ENCODE results near the gene CHL1. TPM values are rescaled to one million over a fixed set of nuclear protein-coding genes. Genes with fewer than 3 reads are reported as not detected.

The CHL1 gene
- polyA plus RNA-seq, 1 donor: 14.9 TPM

DNA sequence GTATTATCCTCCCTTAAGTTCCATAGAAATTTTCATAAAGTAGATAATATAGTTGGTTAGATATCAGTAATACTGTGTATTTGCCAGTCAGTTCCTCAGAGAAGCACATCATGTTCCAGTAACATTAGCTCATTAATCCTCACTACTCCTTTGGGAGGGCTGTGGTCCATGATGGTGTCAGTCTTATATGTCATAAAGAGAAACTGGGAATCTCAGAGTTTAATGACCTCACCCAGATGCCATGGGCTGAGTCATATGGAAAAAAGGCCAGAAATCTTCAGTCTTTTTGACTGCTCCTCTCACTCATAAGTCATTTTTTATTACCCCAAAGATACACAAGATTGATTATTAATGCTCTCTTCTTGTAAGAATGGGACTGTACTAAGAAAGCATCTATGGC lies 188.6 kb downstream of the CHL1 start:
- no peak for DNase-seq
- H3K4me1 ChIP-seq (ENCODE audit: control insufficient read depth, insufficient read depth, low read length): no peaks in the 10 kb centered on the region
- no peak overlapping the region for H3K27ac ChIP-seq (ENCODE audit: low read length)
- H3K9me3 ChIP-seq (ENCODE audit: control insufficient read depth, low read depth, low read length): no peaks in the 10 kb centered on the region
- no peaks in the 10 kb centered on the region for H3K27me3 ChIP-seq (ENCODE audit: control insufficient read depth, insufficient read depth, low read length)
- no peaks in the 10 kb centered on the region for H3K36me3 ChIP-seq (ENCODE audit: control insufficient read depth, insufficient read depth, low read length)
- no peak overlapping the region for H3K4me3 ChIP-seq (ENCODE audit: low read length)

DNA sequence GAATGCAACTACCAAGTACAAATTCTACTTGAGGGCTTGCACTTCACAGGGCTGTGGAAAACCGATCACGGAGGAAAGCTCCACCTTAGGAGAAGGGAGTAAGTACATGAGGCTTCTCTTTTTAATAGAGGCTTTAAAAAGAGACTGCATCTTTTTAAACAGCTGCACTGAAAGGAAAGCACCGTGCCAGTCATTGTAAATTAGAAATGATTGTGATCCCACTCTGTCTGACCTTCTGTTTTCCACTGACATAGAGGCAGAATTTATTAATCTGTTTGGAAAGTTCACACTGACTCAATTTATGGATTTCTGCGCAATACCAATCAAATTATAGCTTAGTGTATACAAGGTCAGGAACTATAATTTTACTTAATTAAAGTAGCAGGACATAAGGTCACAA lies 198.2 kb downstream of the CHL1 start:
- H3K4me3 ChIP-seq (ENCODE audit: low read length): no peak overlapping the region
- no CpG with 5 or more reads among the region's 4 CpGs for WGBS (ENCODE audit: insufficient coverage, low lambda C conversion rate)
- no peaks in the 10 kb centered on the region for H3K9me3 ChIP-seq (ENCODE audit: control insufficient read depth, low read depth, low read length)
- no peak overlapping the region for H3K27ac ChIP-seq (ENCODE audit: low read length)
- no peaks in the 10 kb centered on the region for H3K36me3 ChIP-seq (ENCODE audit: control insufficient read depth, insufficient read depth, low read length)
- no peaks in the 10 kb centered on the region for H3K4me1 ChIP-seq (ENCODE audit: control insufficient read depth, insufficient read depth, low read length)
- no peak for DNase-seq
- H3K27me3 ChIP-seq (ENCODE audit: control insufficient read depth, insufficient read depth, low read length): no peaks in the 10 kb centered on the region

DNA sequence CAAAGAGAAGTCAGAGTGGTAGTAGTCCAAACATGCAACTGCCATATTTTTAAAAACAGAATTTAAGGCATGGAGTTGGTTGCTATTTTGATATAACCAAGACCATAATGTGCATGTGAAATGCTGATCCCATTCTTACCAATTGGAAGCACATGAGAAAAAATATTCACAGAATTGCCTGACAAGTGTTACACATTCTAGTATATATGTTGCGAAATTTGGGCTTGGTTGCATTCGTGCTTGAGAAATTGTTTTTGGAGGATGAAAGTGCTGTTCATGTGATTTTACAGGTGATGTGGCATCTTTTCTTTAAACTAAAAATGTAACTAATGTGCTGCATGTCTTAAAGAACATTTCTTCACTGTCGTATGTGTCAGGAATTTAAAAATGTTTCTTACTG lies 199.7 kb downstream of the CHL1 start:
- no peak overlapping the region for H3K27ac ChIP-seq (ENCODE audit: low read length)
- no peaks in the 10 kb centered on the region for H3K36me3 ChIP-seq (ENCODE audit: control insufficient read depth, insufficient read depth, low read length)
- no peaks in the 10 kb centered on the region for H3K9me3 ChIP-seq (ENCODE audit: control insufficient read depth, low read depth, low read length)
- no peaks in the 10 kb centered on the region for H3K27me3 ChIP-seq (ENCODE audit: control insufficient read depth, insufficient read depth, low read length)
- WGBS (ENCODE audit: insufficient coverage, low lambda C conversion rate): 80% methylated on average over 1 of the region's 3 CpGs
- no peak overlapping the region for H3K4me3 ChIP-seq (ENCODE audit: low read length)
- no peaks in the 10 kb centered on the region for H3K4me1 ChIP-seq (ENCODE audit: control insufficient read depth, insufficient read depth, low read length)
- no peak for DNase-seq

DNA sequence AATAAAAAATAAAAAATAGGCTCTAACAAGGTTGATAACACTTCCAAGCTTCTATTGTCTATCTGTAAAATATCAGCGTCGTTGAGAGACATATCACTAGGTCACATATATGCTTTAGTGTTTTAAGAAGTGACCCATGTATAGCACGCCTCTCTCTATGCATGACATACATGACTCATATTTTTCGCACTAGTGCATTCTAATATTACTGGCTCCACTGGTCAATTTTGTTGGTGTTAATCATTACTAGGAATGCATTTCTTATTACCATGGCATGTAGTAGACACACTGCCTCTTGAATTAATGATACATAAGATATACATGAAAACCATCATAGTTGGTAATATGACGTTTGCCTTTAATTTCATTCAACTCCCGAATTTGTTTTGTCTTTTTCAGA lies 203.1 kb downstream of the CHL1 start:
- no peak overlapping the region for H3K27ac ChIP-seq (ENCODE audit: low read length)
- H3K4me1 ChIP-seq (ENCODE audit: control insufficient read depth, insufficient read depth, low read length): no peaks in the 10 kb centered on the region
- H3K36me3 ChIP-seq (ENCODE audit: control insufficient read depth, insufficient read depth, low read length): no peaks in the 10 kb centered on the region
- DNase-seq: no peak
- no peak overlapping the region for H3K4me3 ChIP-seq (ENCODE audit: low read length)
- H3K9me3 ChIP-seq (ENCODE audit: control insufficient read depth, low read depth, low read length): no peaks in the 10 kb centered on the region
- WGBS (ENCODE audit: insufficient coverage, low lambda C conversion rate): 100% methylated on average over 2 of the region's 6 CpGs
- H3K27me3 ChIP-seq (ENCODE audit: control insufficient read depth, insufficient read depth, low read length): no peaks in the 10 kb centered on the region

DNA sequence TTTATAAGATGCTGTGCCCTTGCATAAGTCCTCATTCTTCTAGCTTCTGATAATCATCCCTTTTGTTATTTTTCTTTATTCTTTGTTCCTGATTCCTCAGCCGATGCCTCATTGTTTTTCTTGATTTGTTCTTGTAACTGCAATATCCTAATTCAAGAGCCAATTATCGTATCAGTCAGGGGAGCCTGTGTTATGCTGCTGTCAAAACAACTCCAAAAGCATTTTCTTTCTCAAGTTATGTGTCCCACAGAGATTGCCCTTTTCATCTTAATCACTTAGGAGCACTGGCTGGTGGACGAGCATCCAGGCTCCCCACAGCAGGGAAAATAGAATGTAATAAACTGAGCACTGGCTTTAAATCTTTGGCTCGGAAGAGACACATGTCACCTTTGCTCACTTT lies 207.3 kb downstream of the CHL1 start:
- Histone ChIP-seq H3K27ac (ENCODE audit: low read length) (no peak overlapping the region), H3K27me3 (ENCODE audit: control insufficient read depth, insufficient read depth, low read length) (no peaks in the 10 kb centered on the region), H3K4me1 (ENCODE audit: control insufficient read depth, insufficient read depth, low read length) (no peaks in the 10 kb centered on the region), H3K9me3 (ENCODE audit: control insufficient read depth, low read depth, low read length) (no peaks in the 10 kb centered on the region), H3K36me3 (ENCODE audit: control insufficient read depth, insufficient read depth, low read length) (no peaks in the 10 kb centered on the region), H3K4me3 (ENCODE audit: low read length) (no peak overlapping the region)
- WGBS (ENCODE audit: insufficient coverage, low lambda C conversion rate): no CpG with 5 or more reads among the region's 4 CpGs
- no peak for DNase-seq

DNA sequence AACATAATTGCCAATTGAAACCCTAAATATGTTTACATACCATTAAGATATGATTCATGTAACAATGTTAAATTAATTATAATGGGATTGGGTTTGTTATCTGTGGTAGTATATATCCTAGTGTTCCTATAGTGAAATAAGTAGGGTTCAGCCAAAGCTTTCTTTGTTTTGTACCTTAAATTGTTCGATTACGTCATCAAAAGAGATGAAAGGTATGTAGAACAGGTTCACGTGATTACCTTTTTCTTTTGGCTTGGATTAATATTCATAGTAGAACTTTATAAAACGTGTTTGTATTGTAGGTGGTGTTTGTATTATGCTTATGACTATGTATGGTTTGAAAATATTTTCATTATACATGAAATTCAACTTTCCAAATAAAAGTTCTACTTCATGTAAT lies 212.4 kb downstream of the CHL1 start:
- Histone ChIP-seq H3K27ac (ENCODE audit: low read length) (no peak overlapping the region), H3K9me3 (ENCODE audit: control insufficient read depth, low read depth, low read length) (no peaks in the 10 kb centered on the region), H3K36me3 (ENCODE audit: control insufficient read depth, insufficient read depth, low read length) (no peaks in the 10 kb centered on the region), H3K27me3 (ENCODE audit: control insufficient read depth, insufficient read depth, low read length) (no peaks in the 10 kb centered on the region), H3K4me1 (ENCODE audit: control insufficient read depth, insufficient read depth, low read length) (no peaks in the 10 kb centered on the region), H3K4me3 (ENCODE audit: low read length) (no peak overlapping the region)
- WGBS (ENCODE audit: insufficient coverage, low lambda C conversion rate): 100% methylated on average over 3 of the region's 4 CpGs
- no peak for DNase-seq

DNA sequence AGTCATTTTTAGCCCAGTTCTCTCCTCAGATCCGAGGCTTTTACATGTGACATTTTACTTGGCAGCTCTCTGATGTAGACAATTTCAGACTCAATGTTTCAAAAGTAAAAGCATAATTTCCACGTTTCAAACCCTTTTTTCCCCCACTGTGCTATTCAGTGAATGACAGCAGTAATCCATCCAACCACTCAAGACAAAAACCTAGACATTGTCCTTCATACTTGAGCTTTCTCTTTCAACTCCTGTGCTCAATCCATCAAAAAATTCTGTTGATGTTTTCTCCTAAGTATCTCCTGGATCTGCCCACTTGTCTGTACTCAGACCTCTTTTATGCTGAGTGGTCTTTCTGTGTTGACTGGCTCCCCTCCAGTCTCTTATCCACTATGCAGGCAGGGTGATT lies 214.7 kb downstream of the CHL1 start:
- no peak for DNase-seq

DNA sequence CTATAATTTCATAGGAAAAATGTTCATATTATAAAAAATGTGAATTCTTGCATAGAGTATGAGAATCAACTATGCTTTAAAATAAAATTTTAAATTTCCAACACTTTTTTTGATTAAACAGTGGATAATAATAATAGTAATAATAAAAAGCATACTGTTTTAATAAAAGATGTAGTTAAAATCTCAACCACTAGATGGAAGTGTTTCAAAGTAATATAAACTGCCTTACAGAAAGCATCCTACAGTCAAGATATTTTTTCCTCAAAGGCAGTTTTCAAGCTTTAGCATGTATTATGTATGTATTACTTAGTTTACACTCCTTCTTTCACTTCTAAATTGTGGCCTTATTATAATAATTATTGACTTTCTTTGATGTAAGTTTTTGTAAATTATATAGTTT lies 217.5 kb downstream of the CHL1 start:
- Histone ChIP-seq H3K27me3 (ENCODE audit: control insufficient read depth, insufficient read depth, low read length) (no peaks in the 10 kb centered on the region), H3K4me3 (ENCODE audit: low read length) (no peak overlapping the region), H3K4me1 (ENCODE audit: control insufficient read depth, insufficient read depth, low read length) (no peaks in the 10 kb centered on the region), H3K9me3 (ENCODE audit: control insufficient read depth, low read depth, low read length) (no peaks in the 10 kb centered on the region), H3K36me3 (ENCODE audit: control insufficient read depth, insufficient read depth, low read length) (no peaks in the 10 kb centered on the region), H3K27ac (ENCODE audit: low read length) (no peak overlapping the region)
- DNase-seq: no peak

More for the DNA sequence above, 214.7 kb downstream of the CHL1 start:
- Histone ChIP-seq H3K27ac (ENCODE audit: low read length) (no peak overlapping the region), H3K9me3 (ENCODE audit: control insufficient read depth, low read depth, low read length) (no peaks in the 10 kb centered on the region), H3K27me3 (ENCODE audit: control insufficient read depth, insufficient read depth, low read length) (no peaks in the 10 kb centered on the region), H3K4me3 (ENCODE audit: low read length) (no peak overlapping the region), H3K36me3 (ENCODE audit: control insufficient read depth, insufficient read depth, low read length) (no peaks in the 10 kb centered on the region), H3K4me1 (ENCODE audit: control insufficient read depth, insufficient read depth, low read length) (no peaks in the 10 kb centered on the region)
- 60% methylated on average over 2 of the region's 2 CpGs for WGBS (ENCODE audit: insufficient coverage, low lambda C conversion rate)

DNA sequence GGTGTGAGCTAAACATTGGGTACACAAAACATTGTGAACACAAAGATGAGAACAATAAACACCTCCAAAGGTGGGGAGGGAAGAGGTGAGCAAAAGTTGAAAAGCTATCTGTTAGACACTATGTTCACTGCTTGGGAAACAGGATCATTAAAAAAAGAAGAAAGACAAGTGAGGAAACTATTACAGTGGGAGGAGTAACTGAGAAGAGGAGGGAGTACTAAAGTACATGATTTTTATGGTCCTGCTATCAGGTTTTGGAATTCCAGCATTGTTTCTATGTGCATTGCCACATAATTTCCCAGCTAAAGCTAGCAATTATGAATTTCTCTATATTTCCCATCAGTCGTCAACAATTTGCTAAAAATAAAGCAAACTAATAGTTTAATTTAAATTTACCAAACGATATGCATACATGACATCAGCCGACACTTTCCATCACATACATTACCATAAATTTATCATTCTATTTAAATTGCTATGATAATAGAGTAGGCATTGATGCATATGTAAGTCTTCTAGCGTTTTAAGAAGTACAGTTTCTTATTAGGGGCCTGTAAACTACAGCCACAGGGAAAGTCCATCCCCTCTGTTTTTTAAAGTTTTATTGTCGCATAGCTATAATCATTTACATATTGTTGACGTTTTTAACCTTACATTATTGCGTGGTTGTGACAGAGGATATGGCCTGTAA lies 221.8 kb downstream of the CHL1 start:
- Histone ChIP-seq H3K9me3 (ENCODE audit: control insufficient read depth, low read depth, low read length) (no peaks in the 10 kb centered on the region), H3K4me1 (ENCODE audit: control insufficient read depth, insufficient read depth, low read length) (no peaks in the 10 kb centered on the region), H3K36me3 (ENCODE audit: control insufficient read depth, insufficient read depth, low read length) (no peaks in the 10 kb centered on the region), H3K27ac (ENCODE audit: low read length) (peak overlapping the region; percentile 21), H3K27me3 (ENCODE audit: control insufficient read depth, insufficient read depth, low read length) (no peaks in the 10 kb centered on the region), H3K4me3 (ENCODE audit: low read length) (no peak overlapping the region)
- 47% methylated on average over 5 of the region's 7 CpGs for WGBS (ENCODE audit: insufficient coverage, low lambda C conversion rate)
- peak; percentile 37 to 70 for DNase-seq

DNA sequence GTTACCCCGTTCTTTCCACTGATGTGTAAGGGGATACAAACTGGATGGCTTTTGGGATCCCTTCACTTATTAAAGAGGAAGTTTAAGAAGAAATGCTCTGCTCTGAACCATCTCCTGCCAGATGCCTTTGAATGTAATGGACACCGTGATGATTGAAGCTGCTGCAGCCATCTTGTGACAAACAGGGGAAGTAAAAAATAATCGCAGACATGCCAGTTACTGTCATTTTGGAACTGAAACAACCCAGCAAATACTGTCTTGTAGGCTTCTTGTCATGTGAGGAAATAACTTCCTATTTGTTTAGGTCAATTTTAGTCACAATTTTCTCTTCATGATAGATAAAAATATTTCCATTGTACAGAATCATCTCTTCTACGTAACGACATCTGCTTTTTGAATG lies 224.0 kb downstream of the CHL1 start:
- no peak overlapping the region for H3K27ac ChIP-seq (ENCODE audit: low read length)
- WGBS (ENCODE audit: insufficient coverage, low lambda C conversion rate): 90% methylated on average over 4 of the region's 5 CpGs
- H3K36me3 ChIP-seq (ENCODE audit: control insufficient read depth, insufficient read depth, low read length): no peaks in the 10 kb centered on the region
- no peaks in the 10 kb centered on the region for H3K9me3 ChIP-seq (ENCODE audit: control insufficient read depth, low read depth, low read length)
- no peak overlapping the region for H3K4me3 ChIP-seq (ENCODE audit: low read length)
- H3K4me1 ChIP-seq (ENCODE audit: control insufficient read depth, insufficient read depth, low read length): no peaks in the 10 kb centered on the region
- H3K27me3 ChIP-seq (ENCODE audit: control insufficient read depth, insufficient read depth, low read length): no peaks in the 10 kb centered on the region
- DNase-seq: no peak

DNA sequence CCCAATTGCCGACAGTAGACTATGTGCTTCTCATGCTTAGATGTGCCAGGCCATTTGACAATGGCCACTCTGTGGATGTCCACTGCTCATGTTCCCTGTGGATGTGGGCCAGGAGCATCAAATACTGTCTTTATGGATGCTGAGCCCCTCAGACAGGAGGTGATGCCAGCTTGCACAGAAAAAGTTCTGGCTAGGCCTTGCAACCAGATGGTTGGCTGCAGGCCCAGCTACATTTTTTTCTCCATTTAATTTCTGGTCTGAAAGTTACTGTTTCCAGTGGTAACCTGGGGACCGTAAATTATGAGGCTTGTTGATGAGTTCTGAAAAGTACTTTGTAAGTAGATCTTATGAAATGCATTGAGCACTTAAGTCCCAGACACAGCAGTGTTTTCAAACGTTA lies 228.5 kb downstream of the CHL1 start:
- Histone ChIP-seq H3K9me3 (ENCODE audit: control insufficient read depth, low read depth, low read length) (no peaks in the 10 kb centered on the region), H3K27me3 (ENCODE audit: control insufficient read depth, insufficient read depth, low read length) (no peaks in the 10 kb centered on the region), H3K27ac (ENCODE audit: low read length) (no peak overlapping the region), H3K4me1 (ENCODE audit: control insufficient read depth, insufficient read depth, low read length) (no peaks in the 10 kb centered on the region), H3K36me3 (ENCODE audit: control insufficient read depth, insufficient read depth, low read length) (no peaks in the 10 kb centered on the region), H3K4me3 (ENCODE audit: low read length) (no peak overlapping the region)
- DNase-seq: no peak
- WGBS (ENCODE audit: insufficient coverage, low lambda C conversion rate): no CpG with 5 or more reads among the region's 3 CpGs
